HS-5 (cell line): ENCODE results near the gene RHBDD2.
"Not testable (repeated sequence)": the region's sequence is repeated elsewhere in the genome, so short reads cannot be mapped to it uniquely, and the experiment has no call there.

Experiments
- DNase-seq: peaks from one replicate; pipeline ENCODE4 v3.0.0-alpha.2; 2012; ENCODE audit warnings: low read depth

Gene RHBDD2

GRCh38 chr7:75878769-75879611 lies at the start of gene RHBDD2:
TSS of gene RHBDD2 (plus strand) at chr7:75879034. CDS start at chr7:75879083, 49 bp downstream.
- peak; percentile 45 for DNase-seq

- DNase-seq, result not testable (repeated sequence)
Observed at GRCh38 chr7:75829656-75830055, 49.2 kb upstream of the RHBDD2 start.

GRCh38 chr7:75830978-75831377 lies 47.9 kb upstream of the RHBDD2 start:
- DNase-seq, result no peak

- DNase-seq, result not testable (repeated sequence)
Observed at GRCh38 chr7:75833662-75834061, 45.2 kb upstream of the RHBDD2 start.

- DNase-seq, result no peak
Observed at GRCh38 chr7:75835688-75836285, 43.0 kb upstream of the RHBDD2 start.

GRCh38 chr7:75836798-75837197 lies 42.0 kb upstream of the RHBDD2 start:
- no peak for DNase-seq

- DNase-seq, result not testable (repeated sequence)
Observed at GRCh38 chr7:75838281-75838930, 40.4 kb upstream of the RHBDD2 start.

GRCh38 chr7:75840029-75840428 lies 38.8 kb upstream of the RHBDD2 start:
- no peak for DNase-seq

GRCh38 chr7:75842836-75843446 lies 35.9 kb upstream of the RHBDD2 start:
- DNase-seq, result peak; percentile 74

- DNase-seq, result no peak
Observed at GRCh38 chr7:75843613-75844116, 35.2 kb upstream of the RHBDD2 start.

GRCh38 chr7:75844158-75844557 lies 34.7 kb upstream of the RHBDD2 start:
- DNase-seq, result no peak

- DNase-seq, result not testable (repeated sequence)
Observed at GRCh38 chr7:75845132-75845531, 33.7 kb upstream of the RHBDD2 start.

GRCh38 chr7:75847707-75848106 lies 31.1 kb upstream of the RHBDD2 start:
- DNase-seq, result no peak

GRCh38 chr7:75849573-75849972 lies 29.3 kb upstream of the RHBDD2 start:
- DNase-seq, result no peak

GRCh38 chr7:75850235-75850634 lies 28.6 kb upstream of the RHBDD2 start:
- no peak for DNase-seq

- no peak for DNase-seq
Observed at GRCh38 chr7:75854233-75854632, 24.6 kb upstream of the RHBDD2 start.

- not testable (repeated sequence) for DNase-seq
Observed at GRCh38 chr7:75854813-75855345, 24.0 kb upstream of the RHBDD2 start.

- no peak for DNase-seq
Observed at GRCh38 chr7:75856536-75856935, 22.3 kb upstream of the RHBDD2 start.

GRCh38 chr7:75858410-75858809 lies 20.4 kb upstream of the RHBDD2 start:
- no peak for DNase-seq

- DNase-seq, result no peak
Observed at GRCh38 chr7:75861636-75862035, 17.2 kb upstream of the RHBDD2 start.

GRCh38 chr7:75864251-75864650 lies 14.6 kb upstream of the RHBDD2 start:
- not testable (repeated sequence) for DNase-seq

- no peak for DNase-seq
Observed at GRCh38 chr7:75866114-75866488, 12.7 kb upstream of the RHBDD2 start.
